GM12878 (cell line): Measurements from ENCODE around the gene HCK. TPM values are rescaled to one million over a fixed set of nuclear protein-coding genes. Genes with fewer than 3 reads are reported as not detected.
A peak's percentile ranks its signal among the peaks of the same experiment; 100 is the strongest.

Experiments used
- ATAC-seq: fragments of 200-7000 bp; cut with Tn5 transposase; 3 replicates; pipeline ENCODE4 v1.9.1; 2020; ENCODE audit warnings: mild to moderate bottlenecking, moderate library complexity
- BruUV-seq: library from RNA; stranded (reverse); fragments of 400-500 nt; replicated peaks from 2 replicates; lab custom pipeline; 2021; lab: Mats Ljungman, UMichigan
- CTCF ChIA-PET: fragments of 300-600 bp; sonication (Branson Sonifier 250); formaldehyde crosslinking; extraction: SDS; loops from one replicate; lab custom pipeline; 2021; ENCODE audit warnings: inconsistent platforms; lab: Yijun Ruan, JAX
- POLR2A ChIA-PET: fragments of 350-600 bp; formaldehyde crosslinking; extraction: SDS; loops from one replicate; lab custom pipeline; 2021; ENCODE audit warnings: inconsistent platforms; lab: Charles Lee
- RAD21 ChIA-PET: fragments of 300-600 bp; sonication (Branson Sonifier 250); formaldehyde crosslinking; loops from one replicate; lab custom pipeline; 2023; ENCODE audit warnings: antibody characterized with exemption; ENCODE audit not compliant: unreplicated experiment; lab: Charles Lee
- SMC1A ChIA-PET: fragments of 300-600 bp; sonication (Branson Sonifier 250); formaldehyde crosslinking; loops from one replicate; lab custom pipeline; 2023; ENCODE audit not compliant: unreplicated experiment, uncharacterized antibody; lab: Charles Lee
- DNase-seq: peaks from one replicate; pipeline ENCODE4 v3.0.0-alpha.2; 2011; ENCODE audit warnings: low read depth, low spot score
- FAIRE-seq: peaks from 3 replicates; lab custom pipeline; 2011; peaks lifted over from hg19 to GRCh38; lab: Jason Lieb, UNC
- H2AFZ ChIP-seq: 2 replicates; pipeline ENCODE4 v1.6.0; 2011; ENCODE audit warnings: low read depth, low read length, control low read depth; ENCODE audit not compliant: control insufficient read depth
- H3K27ac ChIP-seq: 2 replicates; pipeline ENCODE4 v1.5.1; 2011; ENCODE audit warnings: control low read depth; ENCODE audit not compliant: control insufficient read depth, insufficient read depth
- H3K27me3 ChIP-seq, 2 experiments: replicated peaks in 1 of 2; 2 replicates each; pipeline versions ENCODE4 v1.6.0 to v1.6.1; 2011; ENCODE audit warnings: low read length in 1 of 2; ENCODE audit not compliant: control insufficient read depth in 2 of 2, insufficient read depth in 2 of 2
- H3K36me3 ChIP-seq, 2 experiments: 2 replicates each; pipeline ENCODE4 v1.5.1; 2011; ENCODE audit warnings: low read length in 1 of 2; ENCODE audit not compliant: control insufficient read depth in 2 of 2, insufficient read depth in 2 of 2
- H3K4me1 ChIP-seq: 2 replicates; pipeline ENCODE4 v1.6.1; 2011; ENCODE audit warnings: mild to moderate bottlenecking, low read length, moderate library complexity, mixed read lengths; ENCODE audit not compliant: control insufficient read depth, insufficient read depth
- H3K4me2 ChIP-seq: 2 replicates; pipeline ENCODE4 v1.6.0; 2011; ENCODE audit warnings: control low read depth; ENCODE audit not compliant: control insufficient read depth, insufficient read depth
- H3K4me3 ChIP-seq: fragments of 200-600 bp; sonication (generic); 2 replicates; pipeline ENCODE4 v1.5.1; 2016
- H3K79me2 ChIP-seq: 2 replicates; pipeline ENCODE4 v1.6.0; 2011; ENCODE audit warnings: low read length; ENCODE audit not compliant: control insufficient read depth, insufficient read depth
- H3K9ac ChIP-seq: 2 replicates; pipeline ENCODE4 v1.8.0; 2011; ENCODE audit warnings: low read length, control low read depth, mixed read lengths; ENCODE audit not compliant: control insufficient read depth, insufficient read depth
- H3K9me3 ChIP-seq: replicated peaks from 3 replicates; pipeline ENCODE4 v1.5.1; 2011; ENCODE audit warnings: mild to moderate bottlenecking, low read length; ENCODE audit not compliant: control insufficient read depth, insufficient read depth
- H4K20me1 ChIP-seq: 2 replicates; pipeline ENCODE4 v1.6.0; 2011; ENCODE audit not compliant: control insufficient read depth, insufficient read depth
- ATF7 ChIP-seq: fragments of 450-650 bp; IDR thresholded peaks from 2 replicates; pipeline ENCODE4 v1.6.1; 2016; ENCODE audit warnings: low read depth, mild to moderate bottlenecking
- BRCA1 ChIP-seq: IDR thresholded peaks from 2 replicates; pipeline ENCODE4 v1.6.1; 2011; ENCODE audit warnings: low read depth, low read length, improper control_type of control experiment
- CBX3 ChIP-seq: fragments of 200-600 bp; sonication (generic); IDR thresholded peaks from 2 replicates; pipeline ENCODE4 v1.6.1; 2016; ENCODE audit warnings: low read depth, borderline replicate concordance
- EED ChIP-seq: sonication (generic); IDR thresholded peaks from 2 replicates; pipeline ENCODE4 v1.6.1; 2016; ENCODE audit warnings: antibody characterized with exemption, low read depth
- IKZF2 ChIP-seq, 2 experiments: fragments of 450-650 bp; IDR thresholded peaks; 2 replicates each; pipeline ENCODE4 v1.6.1; 2017; ENCODE audit warnings: mild to moderate bottlenecking in 2 of 2, moderate library complexity in 2 of 2
- IRF4 ChIP-seq: IDR thresholded peaks from 2 replicates; pipeline ENCODE4 v1.6.1; 2011; ENCODE audit warnings: low read depth, low read length
- LARP7 ChIP-seq: fragments of 450-650 bp; IDR thresholded peaks from 2 replicates; pipeline ENCODE4 v1.6.1; 2017; ENCODE audit warnings: mild to moderate bottlenecking
- MEF2B ChIP-seq: fragments of 450-650 bp; IDR thresholded peaks from 2 replicates; pipeline ENCODE4 v1.6.1; 2018; ENCODE audit warnings: mild to moderate bottlenecking, moderate library complexity; ENCODE audit not compliant: partially characterized antibody, poor library complexity, severe bottlenecking
- MTA2 ChIP-seq: fragments of 450-650 bp; IDR thresholded peaks from 2 replicates; pipeline ENCODE4 v1.6.1; 2016; ENCODE audit warnings: low read depth, mild to moderate bottlenecking, moderate library complexity
- RB1 ChIP-seq: fragments of 450-650 bp; formaldehyde crosslinking; IDR thresholded peaks from 2 replicates; pipeline ENCODE4 v1.6.1; 2017; ENCODE audit warnings: mild to moderate bottlenecking, borderline replicate concordance
- WGBS: methylation state at CpG from one replicate; pipeline ENCODE4 v1.1.6; 2016; ENCODE audit warnings: low lambda C conversion rate; ENCODE audit not compliant: insufficient replicate concordance, insufficient coverage; ENCODE audit errors: missing lambda C conversion rate; 5-methylcytosine and 5-hydroxymethylcytosine counted together
- in situ Hi-C: fragments of 300-500 bp; cut with MboI; formaldehyde crosslinking; loops from 9 replicates; pipeline ENCODE4 v1.14.3; 2018; ENCODE audit warnings: mixed read lengths
- intact Hi-C: fragments of 100-400 bp; cut with micrococcal nuclease; formaldehyde crosslinking; loops from one replicate; pipeline ENCODE4 v1.14.2; 2022; ENCODE audit not compliant: unreplicated experiment
- polyA plus RNA-seq, 11 experiments: library from polyadenylated mRNA; depleted of rRNA in 4 of 11; unstranded in 6 of 11; stranded (reverse) in 5 of 11; fragments of >200 nt; fragmentation: Nextera tagmentation in 4 of 11; fragmentation: Illumina TruSeq in 1 of 11; extraction: Ambion mirVana in 4 of 11; extraction: Trizol in 1 of 11; gene quantifications; 1 replicate in 1 of 11; 2 replicates in 10 of 11; pipeline versions ENCODE4 v1.2.1 to v1.2.3, GENCODE V29; 2011 to 2016; ENCODE audit warnings: inconsistent platforms in 2 of 11, missing spikeins in 2 of 11, low read depth in 1 of 11
- total RNA-seq, 4 experiments: library from RNA; depleted of rRNA in 3 of 4; stranded (reverse); fragments of >200 nt in 3 of 4; fragmentation: Illumina TruSeq in 1 of 4; extraction: Trizol in 1 of 4; gene quantifications; 2 replicates each; pipeline versions ENCODE4 v1.2.1 to v1.2.3, GENCODE V29; 2013 to 2021
- TF ChIP-seq, protein P1 (sequence below): IDR thresholded peaks from 2 replicates; pipeline ENCODE4 v1.6.1; 2012; ENCODE audit warnings: low read depth, low read length, improper control_type of control experiment
- TF ChIP-seq, protein P2 (sequence below): fragments of 450-650 bp; IDR thresholded peaks from 2 replicates; pipeline ENCODE4 v1.6.1; 2016; ENCODE audit warnings: mild to moderate bottlenecking
- TF ChIP-seq, protein P3 (sequence below): fragments of 450-650 bp; IDR thresholded peaks from 2 replicates; pipeline ENCODE4 v1.6.1; 2017; ENCODE audit warnings: mild to moderate bottlenecking, low read depth, inconsistent platforms; ENCODE audit not compliant: poor library complexity, severe bottlenecking

HCK gene
- total and polyA plus RNA-seq, 10 of the 15 experiments (the other 5 are each of a cell fraction or from before 2014, with no cell fraction given), result 1.3 to 30.3 (median 18.5) TPM

DNA sequence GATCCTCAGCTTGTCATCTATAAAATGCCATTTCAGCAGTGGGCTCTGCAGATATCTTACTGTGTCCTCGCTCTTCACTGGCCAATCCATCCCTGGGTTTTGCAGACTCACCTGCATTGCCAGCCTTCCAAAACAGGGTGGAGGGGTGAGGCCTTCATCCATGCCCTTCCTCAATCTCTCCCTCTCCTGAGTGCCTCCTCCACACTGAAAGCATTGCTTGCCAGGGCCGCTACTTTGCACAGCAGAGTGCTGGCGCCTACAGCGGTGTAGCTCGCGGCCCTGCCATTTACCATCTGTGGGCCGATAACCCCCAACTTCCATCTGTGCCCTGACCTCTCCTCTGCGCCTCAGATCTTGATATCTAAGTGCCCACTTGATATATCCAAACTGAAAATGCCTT lies 86.9 kb downstream of the HCK start:
- Histone ChIP-seq H3K36me3 (peaks cover 24 to 59% of the 10 kb centered on the region in 2 experiments), H3K4me2 (no peak overlapping the region), H3K9me3 (no peaks in the 10 kb centered on the region), H4K20me1 (no peaks in the 10 kb centered on the region), H3K27me3 (no peaks in the 10 kb centered on the region), H2AFZ (no peak overlapping the region), H3K4me1 (no peaks in the 10 kb centered on the region), H3K4me3 (no peak overlapping the region), H3K9ac (no peak overlapping the region), H3K27ac (no peak overlapping the region), H3K79me2 (no peaks in the 10 kb centered on the region; the same call in 1 of the 2 replicates)
- intact Hi-C loops, result no loop called here
- FAIRE-seq (no peak), DNase-seq (no peak), ATAC-seq (no peak)
- ChIA-PET CTCF (interaction anchor here (0.6 to 1.3 kb wide), 2 partner anchors 11 to 104 kb away, joined by 3 to 4 read pairs; no protein-coding TSS in a partner anchor), POLR2A (interaction anchor here (0.5 kb wide), 1 partner anchor 75 kb away, joined by 4 read pairs; no protein-coding TSS in a partner anchor), RAD21 (no interaction called here), SMC1A (interaction anchor here (1.2 kb wide), 1 partner anchor 20 kb away, joined by 3 read pairs; no protein-coding TSS in a partner anchor)
- in situ Hi-C loops, result no loop called here
- TF ChIP-seq IKZF2 (IDR thresholded peaks at IDR 0.05), result no peak
- TF ChIP-seq MEF2B, result no peak
- TF ChIP-seq IRF4, result no peak
- no peak for TF ChIP-seq LARP7
- TF ChIP-seq, protein P1, sequence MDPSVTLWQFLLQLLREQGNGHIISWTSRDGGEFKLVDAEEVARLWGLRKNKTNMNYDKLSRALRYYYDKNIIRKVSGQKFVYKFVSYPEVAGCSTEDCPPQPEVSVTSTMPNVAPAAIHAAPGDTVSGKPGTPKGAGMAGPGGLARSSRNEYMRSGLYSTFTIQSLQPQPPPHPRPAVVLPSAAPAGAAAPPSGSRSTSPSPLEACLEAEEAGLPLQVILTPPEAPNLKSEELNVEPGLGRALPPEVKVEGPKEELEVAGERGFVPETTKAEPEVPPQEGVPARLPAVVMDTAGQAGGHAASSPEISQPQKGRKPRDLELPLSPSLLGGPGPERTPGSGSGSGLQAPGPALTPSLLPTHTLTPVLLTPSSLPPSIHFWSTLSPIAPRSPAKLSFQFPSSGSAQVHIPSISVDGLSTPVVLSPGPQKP, result no peak
- WGBS, result 93% methylated on average over 8 of the region's 8 CpGs
- BruUV-seq, result no TSS peak

DNA sequence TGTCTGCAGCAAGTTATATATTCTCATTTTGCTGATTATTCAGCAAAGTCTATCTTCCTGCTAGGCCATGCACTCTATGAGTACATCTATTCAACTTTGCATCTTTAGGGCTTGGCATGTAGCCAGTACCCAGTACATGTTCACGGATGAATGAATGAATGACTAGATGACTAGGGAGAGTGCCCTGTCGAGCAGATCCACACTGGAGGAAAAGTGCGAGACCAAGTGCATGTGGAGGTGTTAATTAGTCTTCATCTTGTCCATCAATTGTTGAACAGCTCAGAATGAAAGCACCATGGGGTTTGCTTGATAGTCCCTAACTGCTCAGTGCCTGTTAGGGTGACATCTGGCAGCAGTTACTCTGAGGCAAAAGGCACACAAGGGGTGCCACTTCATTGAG lies 87.9 kb downstream of the HCK start:
- CTCF ChIA-PET, result interaction anchor here (1.2 to 1.3 kb wide), 2 partner anchors 12 to 105 kb away, joined by 3 to 5 read pairs; no protein-coding TSS in a partner anchor
- Histone ChIP-seq H3K79me2 (no peaks in the 10 kb centered on the region), H3K27me3 (no peaks in the 10 kb centered on the region), H3K9me3 (no peaks in the 10 kb centered on the region), H3K4me3 (no peak overlapping the region), H3K27ac (no peak overlapping the region), H3K9ac (no peak overlapping the region), H3K4me1 (no peaks in the 10 kb centered on the region), H3K36me3 (peaks cover 27 to 63% of the 10 kb centered on the region in 2 experiments), H4K20me1 (no peaks in the 10 kb centered on the region), H2AFZ (no peak overlapping the region), H3K4me2 (no peak overlapping the region)
- RAD21 ChIA-PET, result interaction anchor here (0.8 to 1.2 kb wide), 2 partner anchors 77 to 217 kb away, joined by 3 to 4 read pairs; no protein-coding TSS in a partner anchor
- POLR2A ChIA-PET, result no interaction called here
- no peak for FAIRE-seq
- SMC1A ChIA-PET, result interaction anchor here (0.7 to 1.2 kb wide), 2 partner anchors 28 to 98 kb away, joined by 3 read pairs; no protein-coding TSS in a partner anchor
- WGBS, result 1% methylated on average over 3 of the region's 3 CpGs
- peak; percentile 97 for ATAC-seq
- no TSS peak for BruUV-seq
- DNase-seq, result peak; percentile 53
- intact Hi-C loops, result no loop called here
- in situ Hi-C loops, result no loop called here
- peak; percentile 95 for TF ChIP-seq MTA2
- TF ChIP-seq, protein P2, sequence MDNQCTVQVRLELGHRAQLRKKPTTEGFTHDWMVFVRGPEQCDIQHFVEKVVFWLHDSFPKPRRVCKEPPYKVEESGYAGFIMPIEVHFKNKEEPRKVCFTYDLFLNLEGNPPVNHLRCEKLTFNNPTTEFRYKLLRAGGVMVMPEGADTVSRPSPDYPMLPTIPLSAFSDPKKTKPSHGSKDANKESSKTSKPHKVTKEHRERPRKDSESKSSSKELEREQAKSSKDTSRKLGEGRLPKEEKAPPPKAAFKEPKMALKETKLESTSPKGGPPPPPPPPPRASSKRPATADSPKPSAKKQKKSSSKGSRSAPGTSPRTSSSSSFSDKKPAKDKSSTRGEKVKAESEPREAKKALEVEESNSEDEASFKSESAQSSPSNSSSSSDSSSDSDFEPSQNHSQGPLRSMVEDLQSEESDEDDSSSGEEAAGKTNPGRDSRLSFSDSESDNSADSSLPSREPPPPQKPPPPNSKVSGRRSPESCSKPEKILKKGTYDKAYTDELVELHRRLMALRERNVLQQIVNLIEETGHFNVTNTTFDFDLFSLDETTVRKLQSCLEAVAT, result no peak
- TF ChIP-seq, protein P3, sequence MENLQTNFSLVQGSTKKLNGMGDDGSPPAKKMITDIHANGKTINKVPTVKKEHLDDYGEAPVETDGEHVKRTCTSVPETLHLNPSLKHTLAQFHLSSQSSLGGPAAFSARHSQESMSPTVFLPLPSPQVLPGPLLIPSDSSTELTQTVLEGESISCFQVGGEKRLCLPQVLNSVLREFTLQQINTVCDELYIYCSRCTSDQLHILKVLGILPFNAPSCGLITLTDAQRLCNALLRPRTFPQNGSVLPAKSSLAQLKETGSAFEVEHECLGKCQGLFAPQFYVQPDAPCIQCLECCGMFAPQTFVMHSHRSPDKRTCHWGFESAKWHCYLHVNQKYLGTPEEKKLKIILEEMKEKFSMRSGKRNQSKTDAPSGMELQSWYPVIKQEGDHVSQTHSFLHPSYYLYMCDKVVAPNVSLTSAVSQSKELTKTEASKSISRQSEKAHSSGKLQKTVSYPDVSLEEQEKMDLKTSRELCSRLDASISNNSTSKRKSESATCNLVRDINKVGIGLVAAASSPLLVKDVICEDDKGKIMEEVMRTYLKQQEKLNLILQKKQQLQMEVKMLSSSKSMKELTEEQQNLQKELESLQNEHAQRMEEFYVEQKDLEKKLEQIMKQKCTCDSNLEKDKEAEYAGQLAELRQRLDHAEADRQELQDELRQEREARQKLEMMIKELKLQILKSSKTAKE, result peak; percentile 82
- TF ChIP-seq RB1, result no peak
- no peak for TF ChIP-seq BRCA1
- peak; percentile 33; the same call in 1 of the 2 replicates for TF ChIP-seq ATF7
- no peak for TF ChIP-seq CBX3
- no peak for TF ChIP-seq EED
- peak; percentile 56 to 73; a peak in 2 of 4 replicates for TF ChIP-seq IKZF2 (IDR thresholded peaks at IDR 0.05)
